RPMI7951 (cell line): ENCODE results near the gene CACNA2D2. TPM values are rescaled to one million over a fixed set of nuclear protein-coding genes. Genes with fewer than 3 reads are reported as not detected.
A peak's percentile ranks its signal among the peaks of the same experiment; 100 is the strongest.
"Not testable (repeated sequence)": the region's sequence is repeated elsewhere in the genome, so short reads cannot be mapped to it uniquely, and the experiment has no call there.

Experiments
- DNase-seq: peaks from one replicate; pipeline ENCODE4 v3.0.0-alpha.2; 2012; ENCODE audit warnings: low read depth
- total RNA-seq: library from RNA; depleted of rRNA; stranded (reverse); fragments of >200 nt; shearing (Covaris generic); gene quantifications from 2 replicates; pipeline ENCODE4 v1.2.3, GENCODE V29; 2014

The CACNA2D2 gene
- total RNA-seq, 1 experiment from 2014 or later: under 0.01 TPM

DNA sequence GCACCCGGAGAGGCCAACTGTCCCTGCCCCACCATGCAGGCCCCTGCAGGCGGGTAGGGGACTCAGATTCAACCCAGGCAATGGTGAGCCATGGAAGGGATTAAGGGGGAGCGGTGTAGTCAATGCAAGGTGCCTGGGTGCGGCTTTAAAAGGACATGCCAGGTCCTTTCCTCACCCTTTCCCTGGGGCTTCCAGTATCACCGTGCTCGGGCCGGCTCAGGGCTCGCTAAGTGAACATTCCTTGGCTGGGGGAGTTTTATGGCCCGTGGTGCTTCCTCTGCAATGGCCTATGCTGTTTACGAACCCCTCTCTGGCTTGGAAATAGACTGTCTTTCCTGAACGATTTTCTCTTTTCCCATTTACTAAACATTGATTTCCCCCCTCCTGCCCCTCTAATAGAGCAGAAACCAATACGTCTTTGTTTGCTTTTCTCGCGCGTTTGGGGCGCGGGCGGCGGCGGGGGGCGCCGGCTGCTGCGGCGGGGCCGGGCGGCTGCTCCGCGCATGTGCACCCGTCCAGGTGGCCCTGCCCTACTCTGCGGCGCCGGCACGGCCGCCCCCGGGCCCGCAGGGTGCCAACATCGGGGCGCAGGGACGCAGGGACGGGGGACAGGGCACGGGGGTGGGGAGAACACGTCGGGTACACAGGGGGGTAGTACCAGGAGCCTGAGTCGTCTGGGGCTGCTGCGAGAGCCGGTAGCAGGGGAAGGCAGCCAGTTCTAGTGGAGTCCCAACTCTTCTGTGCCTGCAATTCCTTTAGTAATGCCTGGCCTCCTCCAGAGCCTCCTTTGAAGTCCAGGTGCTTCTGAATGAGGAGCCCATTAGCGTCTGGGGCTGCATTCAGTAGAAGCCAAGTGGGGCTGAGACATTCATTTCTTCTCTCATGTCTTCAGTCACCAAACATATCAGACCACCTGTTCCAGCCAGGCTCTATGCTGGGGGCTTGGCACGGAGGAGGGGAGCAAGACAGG lies 26.9 kb upstream of the CACNA2D2 start:
- DNase-seq: no peak

DNA sequence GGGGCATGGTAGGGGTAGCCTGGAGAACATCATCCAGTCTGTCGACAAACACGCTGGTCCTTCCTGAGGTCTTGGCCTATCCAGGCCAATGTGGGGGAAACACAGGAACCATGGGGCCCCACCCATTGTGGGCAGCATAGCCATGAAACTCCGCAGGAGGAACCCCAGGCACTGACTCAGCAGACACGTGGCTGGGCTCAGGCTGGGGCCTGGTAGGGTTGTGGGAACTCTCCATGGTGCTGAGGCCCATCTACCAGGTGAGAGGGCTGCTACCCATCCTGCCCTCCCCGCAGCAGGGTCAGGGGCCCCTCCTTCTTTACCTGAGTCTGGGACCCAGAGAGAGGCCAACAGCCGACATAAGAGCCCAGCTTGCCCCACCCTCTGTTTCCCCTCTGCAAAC lies 22.6 kb upstream of the CACNA2D2 start:
- peak; percentile 60 for DNase-seq

DNA sequence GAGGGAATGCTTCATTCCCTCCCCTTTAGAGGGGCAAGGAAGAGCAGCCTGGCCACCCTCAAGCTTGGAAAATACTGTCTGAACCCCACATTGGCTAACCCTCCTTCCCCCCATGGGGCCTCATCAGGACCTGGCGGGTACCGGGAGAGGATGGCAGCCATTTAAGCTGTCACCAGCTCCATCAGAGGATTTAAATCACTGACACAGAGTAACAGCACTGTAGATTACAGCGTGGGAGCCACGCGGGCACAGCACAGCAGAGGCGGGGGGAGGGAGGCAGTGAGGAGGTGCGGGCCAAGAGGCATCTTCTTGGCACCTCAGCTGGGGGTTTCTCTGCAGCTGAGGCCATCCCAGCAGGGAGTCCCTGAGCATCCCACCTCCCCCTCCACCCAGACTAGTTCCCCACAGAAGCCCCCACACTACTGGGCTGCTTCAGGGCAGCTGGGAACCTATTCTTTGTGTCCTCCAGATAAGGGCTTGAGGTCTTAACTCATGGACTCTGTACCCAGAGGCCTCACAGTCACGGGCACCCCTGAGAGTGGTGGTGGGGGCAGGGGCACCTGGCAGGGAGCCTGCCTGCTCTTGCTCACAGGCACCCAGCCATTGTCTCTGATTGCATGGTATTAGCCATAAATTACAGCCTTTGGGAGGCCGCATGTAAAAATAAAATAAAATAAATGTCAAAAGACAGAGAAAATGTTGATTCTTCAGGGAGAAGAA lies 21.9 kb upstream of the CACNA2D2 start:
- no peak for DNase-seq

DNA sequence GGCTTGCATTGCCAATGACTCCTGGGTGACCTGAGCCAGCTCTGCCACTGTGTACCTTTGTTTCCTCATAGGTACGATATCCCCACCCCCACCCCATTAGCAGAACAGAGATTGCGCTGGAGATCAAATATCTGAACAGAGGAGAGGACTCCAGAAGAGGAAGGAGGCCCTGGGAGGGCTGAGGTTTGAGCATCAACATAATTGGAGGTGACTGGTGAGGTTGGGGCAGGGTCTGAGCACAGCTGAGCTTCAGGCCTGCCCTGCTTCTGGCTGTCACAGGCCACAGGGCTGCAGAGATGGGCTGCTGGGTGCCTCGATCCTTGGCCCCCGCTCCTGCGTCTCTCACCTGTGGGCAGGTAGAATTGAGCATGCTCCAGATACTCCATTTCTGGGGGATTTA lies 21.3 kb upstream of the CACNA2D2 start:
- no peak for DNase-seq

DNA sequence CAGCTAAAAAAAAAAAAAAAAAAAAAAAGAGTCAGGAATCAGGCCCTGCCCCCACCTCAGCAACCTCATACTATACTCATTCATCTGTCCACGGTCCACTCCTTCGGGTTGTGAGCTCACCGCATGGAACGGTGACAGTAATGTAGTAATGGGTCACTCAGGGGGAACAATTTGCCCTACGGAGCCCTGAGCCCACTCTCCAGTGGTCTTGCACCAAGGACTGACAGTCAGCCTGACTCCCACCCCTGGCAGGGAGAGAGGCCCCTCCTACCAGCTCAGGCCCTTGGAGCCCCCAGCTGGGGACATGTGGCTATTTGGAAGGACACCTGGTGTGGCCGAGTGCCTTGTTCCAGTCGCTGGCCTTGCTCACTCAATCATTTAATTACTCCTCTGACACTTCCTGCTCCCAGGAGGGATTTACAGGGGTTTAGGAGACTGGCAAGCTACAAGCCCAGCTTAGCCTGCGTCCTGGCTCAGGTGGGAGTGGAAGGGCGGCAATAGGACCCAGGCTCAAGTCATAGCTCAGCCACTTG lies 19.9 kb upstream of the CACNA2D2 start:
- no peak for DNase-seq

DNA sequence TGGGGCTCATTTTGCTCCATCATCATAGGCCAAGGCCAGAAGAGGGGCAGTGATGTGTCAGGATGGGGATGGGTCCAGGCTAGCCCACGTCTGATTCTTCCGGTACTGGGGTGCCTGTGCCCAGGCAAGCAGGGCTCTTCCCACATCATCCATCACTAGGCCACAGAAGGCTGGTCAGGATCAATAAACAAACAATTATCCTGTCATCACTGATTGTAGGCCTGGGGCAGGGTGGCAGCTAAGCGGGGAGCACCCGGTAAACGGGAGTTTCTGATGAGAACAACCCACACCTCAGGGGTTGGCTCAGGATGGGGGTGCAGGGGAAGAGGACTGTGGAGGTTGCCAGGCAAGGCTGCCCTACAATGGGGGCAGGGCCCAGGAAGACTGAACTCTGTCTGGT lies 18.1 kb upstream of the CACNA2D2 start:
- DNase-seq: no peak

DNA sequence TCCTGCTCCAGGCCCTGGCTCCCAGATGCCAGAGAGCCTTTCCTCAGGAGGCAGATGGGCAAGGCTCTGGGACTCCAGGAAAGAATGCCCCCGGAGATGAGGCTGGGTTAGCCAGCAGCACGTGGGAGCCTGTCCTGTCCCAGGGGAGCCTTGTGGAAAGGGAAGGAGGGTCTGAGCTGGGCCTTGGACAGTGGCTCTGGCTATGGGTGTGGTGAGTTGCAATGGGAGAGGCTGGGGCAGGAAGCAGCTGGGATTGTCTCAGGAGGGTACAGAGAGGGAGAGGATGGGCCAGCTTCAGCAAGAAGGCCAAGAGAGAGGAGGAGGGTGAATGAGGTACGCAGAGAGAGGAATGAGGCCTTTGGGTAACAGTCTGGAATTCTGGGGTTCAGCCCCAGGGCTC lies 17.4 kb upstream of the CACNA2D2 start:
- DNase-seq: no peak

DNA sequence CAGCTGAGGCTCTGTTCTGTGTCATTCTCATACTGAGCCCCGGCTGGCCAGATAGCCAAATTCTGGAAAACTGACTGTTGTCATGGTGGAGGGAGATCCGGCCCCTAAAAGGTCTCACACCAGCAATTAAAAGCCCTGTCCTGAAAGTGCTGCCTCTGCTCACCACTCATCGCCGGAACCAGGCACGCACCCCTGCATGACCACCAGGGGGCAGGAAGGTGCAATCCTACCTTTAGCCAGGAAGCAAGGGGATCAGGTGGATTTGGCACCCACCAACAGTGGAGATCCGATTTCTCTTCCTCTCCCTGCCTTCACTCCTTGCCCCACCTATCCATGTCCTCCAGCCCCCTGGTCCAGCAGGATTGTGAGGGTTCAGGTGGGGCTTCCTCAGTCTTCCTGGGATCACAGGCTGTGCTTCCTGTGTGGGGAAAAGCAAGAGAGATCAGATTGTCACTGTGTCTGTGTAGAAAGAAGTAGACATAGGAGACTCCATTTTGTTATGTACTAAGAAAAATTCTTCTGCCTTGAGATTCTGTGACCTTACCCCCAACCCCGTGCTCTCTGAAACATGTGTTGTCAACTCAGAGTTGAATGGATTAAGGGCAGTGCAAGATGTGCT lies 16.1 kb upstream of the CACNA2D2 start:
- DNase-seq: peak; percentile 37

DNA sequence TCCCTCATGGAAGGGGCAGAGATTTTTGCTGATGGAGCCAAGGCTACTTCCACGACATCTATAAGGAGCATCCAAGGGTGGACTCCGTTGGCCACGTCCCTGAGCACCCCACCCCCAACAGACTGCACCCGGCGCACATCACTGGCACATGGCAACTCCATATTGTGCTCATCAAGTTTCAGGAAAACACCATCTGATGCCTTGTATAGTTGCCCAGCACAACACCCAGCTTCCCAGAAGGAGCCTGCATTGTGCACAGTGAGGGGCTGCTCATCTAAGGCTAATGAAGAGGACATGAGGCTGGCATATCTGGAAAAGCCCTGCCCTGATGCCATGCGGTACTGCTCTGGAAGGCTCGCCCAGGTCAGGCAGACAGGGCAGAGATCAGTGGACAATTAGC lies 15.0 kb upstream of the CACNA2D2 start:
- DNase-seq: no peak

DNA sequence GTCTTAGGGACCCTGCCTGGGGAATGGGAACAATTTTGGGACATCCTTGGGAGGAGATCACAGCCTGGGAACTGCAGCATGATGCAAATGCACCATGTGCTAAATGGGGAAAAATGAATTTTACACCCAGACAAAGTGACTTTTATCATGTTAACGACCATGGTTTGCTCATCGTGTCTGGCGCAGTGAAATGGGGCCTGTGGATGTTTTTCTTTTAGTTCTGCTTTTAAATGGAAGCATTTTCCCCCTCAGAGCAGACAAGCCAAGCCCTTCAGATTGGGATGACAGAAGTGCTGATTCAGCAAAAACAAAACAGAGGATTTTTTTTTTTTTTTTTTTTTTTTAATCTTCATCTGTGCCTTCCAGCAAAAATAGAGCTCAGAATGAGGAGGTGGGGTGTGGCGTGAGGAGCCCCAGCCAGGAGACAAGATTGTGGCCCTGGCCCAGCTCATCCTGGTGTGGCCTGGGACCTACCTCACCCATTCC lies 14.3 kb upstream of the CACNA2D2 start:
- no peak for DNase-seq

DNA sequence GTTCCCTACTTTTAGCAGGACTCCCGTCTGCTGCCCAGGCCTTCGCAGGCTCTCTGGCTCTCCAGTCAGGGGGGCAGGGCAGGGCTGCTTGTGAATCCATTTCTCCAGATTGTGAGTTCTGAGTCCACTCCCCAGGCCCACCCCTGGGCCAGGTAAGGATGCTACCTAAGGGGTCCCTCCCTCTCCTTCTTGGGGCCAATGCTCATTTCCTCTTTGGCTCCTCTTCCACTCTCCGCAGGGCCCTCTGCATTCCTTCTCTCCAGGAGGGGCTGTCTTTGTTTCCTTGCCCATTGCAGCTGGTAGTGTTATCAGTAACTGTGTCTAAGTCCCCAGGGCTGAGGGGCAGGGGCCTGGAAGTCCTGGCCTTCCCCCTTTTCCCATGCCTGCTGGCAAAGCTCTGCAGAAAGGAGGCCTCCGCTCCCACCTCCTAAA lies 13.0 kb upstream of the CACNA2D2 start:
- no peak for DNase-seq

DNA sequence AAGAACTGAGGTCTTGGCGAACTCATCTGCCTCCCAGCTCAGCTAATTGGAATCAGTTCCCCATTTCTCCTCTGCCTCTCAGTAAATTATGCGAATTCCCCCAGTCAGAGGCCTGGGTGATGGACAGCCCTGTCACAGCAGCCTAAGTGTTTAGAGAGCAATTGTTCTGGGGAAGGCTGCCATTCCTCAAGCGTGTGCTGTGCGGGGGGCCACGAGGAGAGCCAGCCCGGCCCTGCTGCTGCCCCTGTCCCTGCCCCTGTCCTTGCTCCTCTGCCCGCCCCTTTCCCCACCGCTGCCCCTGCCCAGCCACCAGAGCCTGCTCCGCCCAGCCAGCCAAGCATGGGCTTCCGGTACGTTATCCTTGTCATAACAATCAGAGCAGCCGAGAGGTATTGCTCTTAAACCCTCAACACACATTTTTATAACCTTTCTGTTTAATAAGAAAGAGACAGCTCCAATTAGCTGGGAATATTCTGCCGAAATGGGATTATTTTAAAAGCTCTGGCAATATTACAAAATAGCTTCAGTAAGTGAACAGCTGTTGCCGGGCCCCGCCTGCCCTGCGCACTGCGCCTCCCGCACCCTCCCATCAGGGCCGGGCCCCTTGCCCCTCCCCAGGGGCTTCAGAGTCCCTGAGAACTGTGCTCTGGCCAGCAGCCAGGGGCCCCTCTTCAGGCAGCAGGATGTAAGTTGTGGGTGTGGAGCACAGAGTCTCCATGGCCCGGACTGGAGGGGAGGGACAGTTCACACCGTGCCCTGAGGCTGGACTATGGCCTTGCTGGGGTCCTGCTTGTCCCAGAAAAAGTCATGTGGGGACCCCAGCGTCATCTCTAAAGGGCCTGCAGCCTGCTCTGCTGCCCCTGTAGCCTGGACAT lies 12.4 kb upstream of the CACNA2D2 start:
- no peak for DNase-seq

DNA sequence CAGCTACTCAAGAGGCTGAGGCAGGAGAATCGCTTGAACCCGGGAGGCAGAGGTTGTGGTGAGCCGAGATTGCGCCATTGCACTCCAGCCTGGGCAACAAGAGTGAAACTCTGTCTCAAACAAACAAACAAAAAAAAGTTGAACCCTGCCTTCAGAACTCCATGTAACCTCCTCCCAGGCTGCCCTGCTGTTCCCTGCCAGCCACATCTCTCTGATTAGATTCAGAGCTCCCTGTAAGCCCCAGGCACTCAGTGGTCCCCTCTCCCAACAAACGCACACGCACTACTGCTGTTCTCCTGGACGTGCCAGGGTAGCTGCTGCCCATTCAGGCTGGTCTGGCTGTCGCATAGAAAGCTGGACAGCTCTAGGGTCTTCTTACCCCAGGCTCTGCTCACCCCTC lies 9.5 kb upstream of the CACNA2D2 start:
- not testable (repeated sequence) for DNase-seq

DNA sequence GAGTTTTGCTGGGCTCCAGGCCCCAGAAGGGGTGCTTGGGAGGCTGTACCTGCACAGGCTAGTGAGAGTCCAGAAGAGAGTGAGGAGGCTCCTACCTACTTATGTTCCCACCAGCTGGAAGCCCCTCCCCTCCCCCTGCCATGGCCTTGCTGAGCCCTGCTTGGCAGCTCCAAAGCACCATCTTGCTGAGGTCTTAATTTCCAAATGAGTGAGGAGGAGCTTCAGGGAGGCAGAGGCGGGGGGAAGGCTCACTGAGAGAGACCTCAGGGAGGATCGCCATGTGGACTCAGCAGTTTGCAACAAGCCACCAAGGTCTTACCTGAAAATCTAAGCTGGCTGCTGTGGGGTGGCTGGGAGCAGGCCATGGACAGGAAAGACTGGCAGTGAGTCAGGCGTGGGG lies 8.7 kb upstream of the CACNA2D2 start:
- DNase-seq: no peak

DNA sequence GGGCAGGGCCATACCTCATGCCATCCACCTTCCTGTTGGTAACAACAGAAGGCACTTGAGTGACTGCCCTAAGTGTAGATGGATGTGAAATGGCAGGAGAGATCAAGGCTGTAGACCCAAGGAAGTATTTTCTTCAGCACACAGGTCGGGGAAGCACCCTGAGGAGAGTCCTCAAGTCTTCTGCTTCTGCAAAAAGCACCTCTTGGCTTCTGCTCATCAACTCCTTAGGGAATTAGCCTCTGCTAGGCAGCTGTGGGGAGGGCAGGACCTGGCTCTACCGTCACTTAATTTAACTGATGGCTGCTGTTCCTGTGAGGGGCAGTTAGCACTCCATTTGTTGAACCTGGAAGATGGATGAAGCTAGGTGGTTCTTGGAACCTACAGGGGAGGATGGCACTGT lies 6.9 kb upstream of the CACNA2D2 start:
- no peak for DNase-seq

DNA sequence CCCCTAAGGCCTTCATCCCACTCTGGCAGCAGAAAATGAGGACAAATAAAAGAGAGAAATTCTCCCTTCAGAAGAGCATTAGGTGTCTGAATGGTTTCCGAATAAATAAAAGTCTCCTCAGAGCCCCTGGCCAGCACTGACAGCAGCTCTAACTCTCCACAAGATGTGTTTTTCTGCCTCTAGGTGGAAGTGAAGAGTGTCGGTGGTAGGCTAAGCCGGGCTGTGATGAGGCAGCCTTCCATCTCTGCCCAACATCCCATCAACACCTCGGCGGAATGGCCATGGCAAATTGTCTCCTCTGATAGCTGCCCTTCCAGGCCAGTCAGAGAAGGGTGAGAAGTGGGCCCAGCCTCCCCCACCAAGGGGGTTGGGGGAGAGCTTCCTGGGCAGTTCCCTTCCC lies 6.3 kb upstream of the CACNA2D2 start:
- no peak for DNase-seq

DNA sequence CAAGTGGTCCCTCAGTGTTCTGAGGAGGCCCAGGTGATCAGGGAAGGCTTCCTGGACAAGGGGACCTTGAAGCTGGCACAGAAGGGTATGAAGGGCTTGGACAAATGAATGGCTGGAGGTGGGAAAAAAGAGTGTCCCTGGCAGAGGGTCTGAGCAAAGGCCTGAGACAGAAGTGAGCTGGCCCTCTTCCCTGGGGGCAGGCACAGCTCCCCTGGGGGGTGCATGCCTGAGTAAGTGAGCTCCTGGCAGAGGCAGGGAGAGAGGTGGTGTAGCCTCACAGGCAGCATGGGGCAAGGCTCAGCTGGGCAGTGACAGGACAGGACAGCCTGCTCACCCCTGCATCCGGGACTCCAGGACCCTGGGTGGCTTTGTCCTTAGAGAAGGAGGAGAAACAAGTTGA lies 5.4 kb upstream of the CACNA2D2 start:
- no peak for DNase-seq

DNA sequence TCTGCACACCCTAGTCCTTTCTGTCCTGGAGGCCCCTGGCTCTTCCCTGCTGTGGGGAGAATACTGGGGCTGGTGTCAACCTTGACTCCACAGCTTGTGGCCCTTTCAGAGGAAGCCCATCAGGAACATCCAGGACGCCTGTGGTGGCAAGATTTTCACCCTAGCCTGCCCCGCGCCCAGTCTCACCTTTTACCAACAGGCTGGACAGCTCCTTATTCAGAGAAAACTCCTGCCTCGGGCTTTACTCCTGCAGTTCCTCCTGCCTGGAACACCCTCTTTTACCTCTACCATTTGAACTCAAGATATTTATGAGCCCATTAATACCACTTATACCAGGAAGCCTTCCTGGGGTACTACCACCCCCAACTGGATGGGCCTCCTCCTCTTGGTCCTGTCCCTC lies 2.7 kb upstream of the CACNA2D2 start:
- no peak for DNase-seq

DNA sequence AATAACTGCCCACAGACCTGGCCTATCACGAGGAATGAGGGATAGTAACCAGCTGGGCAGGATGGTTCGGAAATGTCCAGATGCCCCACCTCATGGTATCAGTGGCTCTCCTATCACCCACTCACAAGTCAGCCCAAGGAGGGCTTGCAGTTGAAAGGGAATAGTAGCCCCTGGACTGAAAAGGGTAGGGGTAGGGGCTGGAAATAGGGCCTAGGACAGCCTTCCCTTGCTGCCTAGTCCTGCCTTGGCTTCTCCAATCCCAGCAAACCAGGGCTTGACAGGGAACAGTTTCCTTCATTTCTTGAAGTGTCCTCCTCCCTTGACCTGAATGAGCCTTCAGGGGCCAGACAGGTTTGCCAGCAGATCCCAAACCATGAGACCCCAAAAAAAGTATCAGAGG lies 1.2 kb upstream of the CACNA2D2 start:
- no peak for DNase-seq

DNA sequence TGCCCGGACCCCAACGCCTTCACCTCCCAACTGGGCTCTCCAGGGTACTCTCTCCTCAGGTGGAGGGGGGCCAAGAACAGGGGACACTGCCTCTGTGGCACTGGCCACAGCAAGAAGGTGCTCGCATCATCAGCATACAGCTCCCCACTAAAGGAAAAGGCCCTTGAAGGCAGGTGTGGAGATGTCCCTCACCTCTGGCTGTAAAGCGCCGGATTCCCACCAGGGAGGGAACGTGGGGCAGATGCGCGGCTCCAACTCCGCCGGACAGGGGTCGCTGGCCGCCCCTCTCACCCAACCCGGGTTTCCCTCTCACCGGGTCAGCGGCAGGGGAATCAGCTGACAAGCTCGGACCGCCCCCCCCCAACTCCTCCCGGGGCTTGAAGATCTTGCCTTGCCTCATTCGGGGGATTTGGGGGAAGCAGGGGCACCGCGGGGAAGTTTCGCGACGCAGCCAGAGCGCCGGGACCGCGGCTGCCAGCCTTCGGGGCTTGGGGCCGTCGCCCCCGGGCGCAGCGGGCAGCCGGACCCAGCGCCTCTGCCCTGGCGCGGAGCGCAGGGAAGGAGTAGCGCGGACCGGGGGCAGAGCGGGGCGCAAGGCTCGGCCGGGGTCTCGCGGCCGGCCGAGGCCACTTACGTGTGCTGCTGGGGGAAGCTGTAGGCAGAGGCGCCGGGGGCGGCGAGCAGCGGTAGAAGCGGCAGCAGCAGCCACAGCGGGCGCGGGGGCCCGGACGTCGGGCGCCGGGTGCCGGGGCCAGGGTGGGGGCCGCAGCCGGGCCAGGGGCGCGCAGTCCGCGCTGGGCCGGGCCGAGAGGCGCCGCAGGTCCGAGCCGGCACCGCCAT lies 630 bp downstream of the CACNA2D2 start:
- DNase-seq: no peak
